ENCODE results near the gene PSMC2. TPM values are rescaled to one million over a fixed set of nuclear protein-coding genes. Genes with fewer than 3 reads are reported as not detected.

The PSMC2 gene
- total and polyA plus RNA-seq, 2 donors from 2014 or later = 98.8 to 115 TPM

GRCh38 chr7:103338864-103339263 is 8.6 kb upstream of the PSMC2 start:
- Histone ChIP-seq H3K4me3 (ENCODE audit: low read length in 3 of 3) (no peak overlapping the region), H3K4me1 (ENCODE audit: control insufficient read depth in 2 of 3, insufficient read depth in 2 of 3, low read depth in 1 of 3, low read length in 3 of 3) (peaks cover 3 to 5% (median 4%) of the 10 kb centered on the region in 3 donors), H3K27ac (ENCODE audit: low read depth in 2 of 2, low read length in 2 of 2) (no peak overlapping the region), H3K9ac (ENCODE audit: low read length in 3 of 3) (no peak overlapping the region), H3K27me3 (ENCODE audit: control insufficient read depth, insufficient read depth, low read length) (no peaks in the 10 kb centered on the region), H3K36me3 (ENCODE audit: control insufficient read depth in 2 of 3, insufficient read depth in 3 of 3, low read length in 3 of 3) (peaks cover 2 to 20% (median 17%) of the 10 kb centered on the region in 3 donors), H3K9me3 (ENCODE audit: control insufficient read depth in 2 of 3, insufficient read depth in 1 of 3, low read length in 3 of 3) (no peaks in the 10 kb centered on the region)
- FAIRE-seq (no peak), DNase-seq (no peak)
- intact Hi-C loops (cut with DNase I) = no loop called here
- TF ChIP-seq CTCF (IDR thresholded peaks at IDR 0.05; ENCODE audit: borderline replicate concordance, extremely low read depth, insufficient read depth) = no peak

- Histone ChIP-seq H3K36me3 (ENCODE audit: control insufficient read depth in 2 of 3, insufficient read depth in 3 of 3, low read length in 3 of 3) (peaks cover 2 to 20% (median 17%) of the 10 kb centered on the region in 3 donors), H3K4me1 (ENCODE audit: control insufficient read depth in 2 of 3, insufficient read depth in 2 of 3, low read depth in 1 of 3, low read length in 3 of 3) (peaks cover 3 to 5% (median 4%) of the 10 kb centered on the region in 3 donors), H3K4me3 (ENCODE audit: low read length in 3 of 3) (no peak overlapping the region), H3K27me3 (ENCODE audit: control insufficient read depth, insufficient read depth, low read length) (no peaks in the 10 kb centered on the region), H3K9ac (ENCODE audit: low read length in 3 of 3) (no peak overlapping the region), H3K9me3 (ENCODE audit: control insufficient read depth in 2 of 3, insufficient read depth in 1 of 3, low read length in 3 of 3) (no peaks in the 10 kb centered on the region), H3K27ac (ENCODE audit: low read depth in 2 of 2, low read length in 2 of 2) (no peak overlapping the region)
- intact Hi-C loops (cut with DNase I) = no loop called here
- TF ChIP-seq CTCF (IDR thresholded peaks at IDR 0.05; ENCODE audit: borderline replicate concordance, extremely low read depth, insufficient read depth) = no peak
- no peak for DNase-seq
- FAIRE-seq = no peak
These were observed 6.0 kb upstream of the PSMC2 start for GRCh38 chr7:103341466-103341865.

- Histone ChIP-seq H3K27me3 (ENCODE audit: control insufficient read depth, insufficient read depth, low read length) (no peaks in the 10 kb centered on the region), H3K36me3 (ENCODE audit: control insufficient read depth in 2 of 3, insufficient read depth in 3 of 3, low read length in 3 of 3) (peaks cover 0 to 8% (median 5%) of the 10 kb centered on the region in 3 donors), H3K4me1 (ENCODE audit: control insufficient read depth in 2 of 3, insufficient read depth in 2 of 3, low read depth in 1 of 3, low read length in 3 of 3) (peaks cover 3 to 13% (median 8%) of the 10 kb centered on the region in 3 donors), H3K4me3 (ENCODE audit: low read length in 3 of 3) (peak overlapping the region; percentile 91 to 94 (median 94)), H3K27ac (ENCODE audit: low read depth in 2 of 2, low read length in 2 of 2) (no peak overlapping the region), H3K9ac (ENCODE audit: low read length in 3 of 3) (peak overlapping the region in 1 of 3 donors; percentile 91), H3K9me3 (ENCODE audit: control insufficient read depth in 2 of 3, insufficient read depth in 1 of 3, low read length in 3 of 3) (no peaks in the 10 kb centered on the region)
- no peak for DNase-seq
- intact Hi-C loops (cut with DNase I) = no loop called here
- FAIRE-seq = no peak
- TF ChIP-seq CTCF (IDR thresholded peaks at IDR 0.05; ENCODE audit: borderline replicate concordance, extremely low read depth, insufficient read depth) = no peak
These were observed 4.1 kb upstream of the PSMC2 start for GRCh38 chr7:103343332-103343731.

Data from kidney (tissue), 14 donors.